Muscle layer of colon (tissue), 2 donors: ENCODE measurements around the gene IL1R2.

Source experiments
- H3K27ac ChIP-seq: one replicate; pipeline ENCODE4 v1.7.0; 2013; ENCODE audit warnings: low read depth, mild to moderate bottlenecking, low read length, moderate library complexity
- H3K27me3 ChIP-seq, 2 donors: one replicate each; pipeline ENCODE4 v1.7.0; 2013; ENCODE audit warnings: low read length in 2 of 2, mild to moderate bottlenecking in 2 of 2; ENCODE audit not compliant: insufficient read depth in 2 of 2, control insufficient read depth in 1 of 2
- H3K36me3 ChIP-seq: one replicate; pipeline ENCODE4 v1.7.0; 2013; ENCODE audit warnings: mild to moderate bottlenecking, low read length; ENCODE audit not compliant: insufficient read depth
- H3K4me1 ChIP-seq: one replicate; pipeline ENCODE4 v1.7.0; 2013; ENCODE audit warnings: mild to moderate bottlenecking, low read length; ENCODE audit not compliant: insufficient read depth
- H3K4me3 ChIP-seq, 2 donors: one replicate each; pipeline ENCODE4 v1.7.0; 2013; ENCODE audit warnings: low read length in 2 of 2, low read depth in 1 of 2, mild to moderate bottlenecking in 1 of 2, moderate library complexity in 1 of 2
- H3K9ac ChIP-seq: one replicate; pipeline ENCODE4 v1.7.0; 2013; ENCODE audit warnings: low read length
- H3K9me3 ChIP-seq: one replicate; pipeline ENCODE4 v1.7.0; 2013; ENCODE audit warnings: mild to moderate bottlenecking, low read length
- donor health status: abdominal sarcoma.
- donor health status: Adenocarcinoma of cecum.

Gene IL1R2

GRCh38 chr2:101991721-101992145 is at the start of gene IL1R2:
TSS of gene IL1R2 (plus strand) at chr2:101991960. CDS start at chr2:102008576, 16,616 bp downstream.
- no peak within 1 kb of the TSS for H3K27ac ChIP-seq
- no peaks in the 10 kb centered on the region for H3K36me3 ChIP-seq
- no peak within 1 kb of the TSS for H3K9ac ChIP-seq
- no peaks in the 10 kb centered on the region for H3K4me1 ChIP-seq
- H3K27me3 ChIP-seq: no peaks in the 10 kb centered on the region
- no peak within 1 kb of the TSS for H3K4me3 ChIP-seq
- H3K9me3 ChIP-seq: no peaks in the 10 kb centered on the region

GRCh38 chr2:101942851-101943250 is 48.9 kb upstream of the IL1R2 start:
- no peaks in the 10 kb centered on the region for H3K36me3 ChIP-seq
- H3K9ac ChIP-seq: no peak overlapping the region
- no peaks in the 10 kb centered on the region for H3K9me3 ChIP-seq
- no peaks in the 10 kb centered on the region for H3K27me3 ChIP-seq
- H3K27ac ChIP-seq: no peak overlapping the region
- no peaks in the 10 kb centered on the region for H3K4me1 ChIP-seq
- no peak overlapping the region for H3K4me3 ChIP-seq

- H3K4me3 ChIP-seq: no peak overlapping the region
- no peaks in the 10 kb centered on the region for H3K27me3 ChIP-seq
- no peaks in the 10 kb centered on the region for H3K36me3 ChIP-seq
- no peak overlapping the region for H3K27ac ChIP-seq
- H3K9ac ChIP-seq: no peak overlapping the region
- H3K4me1 ChIP-seq: no peaks in the 10 kb centered on the region
- H3K9me3 ChIP-seq: no peaks in the 10 kb centered on the region
Observed at GRCh38 chr2:101946372-101947039, 45.3 kb upstream of the IL1R2 start.

- no peak overlapping the region for H3K27ac ChIP-seq
- H3K9me3 ChIP-seq: no peaks in the 10 kb centered on the region
- no peaks in the 10 kb centered on the region for H3K27me3 ChIP-seq
- no peaks in the 10 kb centered on the region for H3K4me1 ChIP-seq
- no peak overlapping the region for H3K4me3 ChIP-seq
- no peaks in the 10 kb centered on the region for H3K36me3 ChIP-seq
- no peak overlapping the region for H3K9ac ChIP-seq
Observed at GRCh38 chr2:101947374-101947773, 44.4 kb upstream of the IL1R2 start.

GRCh38 chr2:101948625-101949155 is 43.1 kb upstream of the IL1R2 start:
- Histone ChIP-seq H3K4me1 (no peaks in the 10 kb centered on the region), H3K27me3 (no peaks in the 10 kb centered on the region), H3K27ac (no peak overlapping the region), H3K9ac (no peak overlapping the region), H3K9me3 (no peaks in the 10 kb centered on the region), H3K36me3 (no peaks in the 10 kb centered on the region), H3K4me3 (no peak overlapping the region)

- no peak overlapping the region for H3K9ac ChIP-seq
- H3K27ac ChIP-seq: no peak overlapping the region
- H3K4me1 ChIP-seq: no peaks in the 10 kb centered on the region
- H3K27me3 ChIP-seq: no peaks in the 10 kb centered on the region
- H3K36me3 ChIP-seq: no peaks in the 10 kb centered on the region
- H3K9me3 ChIP-seq: no peaks in the 10 kb centered on the region
- H3K4me3 ChIP-seq: no peak overlapping the region
Observed at GRCh38 chr2:101949304-101949703, 42.5 kb upstream of the IL1R2 start.

GRCh38 chr2:101951296-101951695 is 40.5 kb upstream of the IL1R2 start:
- Histone ChIP-seq H3K27ac (no peak overlapping the region), H3K27me3 (no peaks in the 10 kb centered on the region)

GRCh38 chr2:101952551-101952950 is 39.2 kb upstream of the IL1R2 start:
- no peaks in the 10 kb centered on the region for H3K4me1 ChIP-seq
- H3K4me3 ChIP-seq: no peak overlapping the region
- H3K27ac ChIP-seq: no peak overlapping the region
- H3K36me3 ChIP-seq: no peaks in the 10 kb centered on the region
- no peak overlapping the region for H3K9ac ChIP-seq
- H3K27me3 ChIP-seq: no peaks in the 10 kb centered on the region
- no peaks in the 10 kb centered on the region for H3K9me3 ChIP-seq

More at GRCh38 chr2:101951296-101951695, 40.5 kb upstream of the IL1R2 start:
- Histone ChIP-seq H3K36me3 (no peaks in the 10 kb centered on the region), H3K9ac (no peak overlapping the region), H3K4me1 (no peaks in the 10 kb centered on the region), H3K4me3 (no peak overlapping the region), H3K9me3 (no peaks in the 10 kb centered on the region)

- H3K9ac ChIP-seq: no peak overlapping the region
- no peak overlapping the region for H3K4me3 ChIP-seq
- H3K36me3 ChIP-seq: no peaks in the 10 kb centered on the region
- no peak overlapping the region for H3K27ac ChIP-seq
- H3K9me3 ChIP-seq: no peaks in the 10 kb centered on the region
- peaks cover 14% of the 10 kb centered on the region for H3K4me1 ChIP-seq
- no peaks in the 10 kb centered on the region for H3K27me3 ChIP-seq
Observed at GRCh38 chr2:101956465-101957438, 35.0 kb upstream of the IL1R2 start.

GRCh38 chr2:101958061-101958460 is 33.7 kb upstream of the IL1R2 start:
- no peak overlapping the region for H3K27ac ChIP-seq
- peaks cover 23% of the 10 kb centered on the region for H3K4me1 ChIP-seq
- H3K27me3 ChIP-seq: no peaks in the 10 kb centered on the region
- H3K9me3 ChIP-seq: no peaks in the 10 kb centered on the region
- no peak overlapping the region for H3K9ac ChIP-seq
- H3K4me3 ChIP-seq: no peak overlapping the region
- H3K36me3 ChIP-seq: no peaks in the 10 kb centered on the region

- H3K36me3 ChIP-seq: no peaks in the 10 kb centered on the region
- H3K27me3 ChIP-seq: no peaks in the 10 kb centered on the region
- H3K27ac ChIP-seq: peak overlapping the region; percentile 79
- no peaks in the 10 kb centered on the region for H3K9me3 ChIP-seq
- H3K9ac ChIP-seq: no peak overlapping the region
- H3K4me3 ChIP-seq: peak overlapping the region in 1 of 2 donors; percentile 6
- peaks cover 30% of the 10 kb centered on the region for H3K4me1 ChIP-seq
Observed at GRCh38 chr2:101960819-101961337, 30.9 kb upstream of the IL1R2 start.
